ENCODE results near the gene NEB.

The NEB gene

GRCh38 chr2:151718247-151718646 lies 16.0 kb downstream of the NEB start:
- H3K9me3 ChIP-seq (ENCODE audit: insufficient read depth, low read depth, low read length): no peaks in the 10 kb centered on the region

GRCh38 chr2:151716721-151717120 lies 17.6 kb downstream of the NEB start:
- no peak overlapping the region for H3K9ac ChIP-seq (ENCODE audit: low read depth, low read length, poor library complexity, severe bottlenecking)
- no peaks in the 10 kb centered on the region for H3K4me1 ChIP-seq (ENCODE audit: insufficient read depth, low read length, poor library complexity, severe bottlenecking)
- no peak overlapping the region for H3K4me2 ChIP-seq (ENCODE audit: low read depth, low read length, poor library complexity, severe bottlenecking)
- no peak overlapping the region for H2AFZ ChIP-seq (ENCODE audit: low read length)
- H3F3A ChIP-seq (ENCODE audit: low read depth): no peaks in the 10 kb centered on the region
- H3K36me3 ChIP-seq (ENCODE audit: insufficient read depth, low read length): no peaks in the 10 kb centered on the region
- H3K9me2 ChIP-seq (replicated peaks; ENCODE audit: low read depth, low read length): 0 out of 2 replicates have a peak, but pooled peaks cover 4% of the 10 kb centered on the region
- H3K4me3 ChIP-seq (ENCODE audit: low read length, poor library complexity, severe bottlenecking): no peak overlapping the region
- H3K9me3 ChIP-seq (ENCODE audit: insufficient read depth, low read depth, low read length): no peaks in the 10 kb centered on the region
- TF ChIP-seq CTCF (conservative IDR thresholded peaks at IDR 0.05; ENCODE audit: low read length): no peak
- no peak for TF ChIP-seq EZH2phosphoT487 (IDR thresholded peaks at IDR 0.05; ENCODE audit: borderline replicate concordance)
- H4K20me1 ChIP-seq (ENCODE audit: insufficient read depth, low read length, poor library complexity, severe bottlenecking): no peaks in the 10 kb centered on the region
- no peaks in the 10 kb centered on the region for H3K27me3 ChIP-seq (ENCODE audit: insufficient read depth, low read length, poor library complexity, severe bottlenecking)
- no peaks in the 10 kb centered on the region for H3K79me2 ChIP-seq (ENCODE audit: insufficient read depth, low read length)

More at GRCh38 chr2:151718247-151718646, 16.0 kb downstream of the NEB start:
- Histone ChIP-seq H3K9me2 (replicated peaks; ENCODE audit: low read depth, low read length) (0 out of 2 replicates have a peak, but pooled peaks cover 4% of the 10 kb centered on the region), H3K4me2 (ENCODE audit: low read depth, low read length, poor library complexity, severe bottlenecking) (no peak overlapping the region), H3K9ac (ENCODE audit: low read depth, low read length, poor library complexity, severe bottlenecking) (no peak overlapping the region), H3K36me3 (ENCODE audit: insufficient read depth, low read length) (no peaks in the 10 kb centered on the region), H3K4me1 (ENCODE audit: insufficient read depth, low read length, poor library complexity, severe bottlenecking) (no peaks in the 10 kb centered on the region), H3F3A (ENCODE audit: low read depth) (no peaks in the 10 kb centered on the region), H3K27me3 (ENCODE audit: insufficient read depth, low read length, poor library complexity, severe bottlenecking) (no peaks in the 10 kb centered on the region), H4K20me1 (ENCODE audit: insufficient read depth, low read length, poor library complexity, severe bottlenecking) (no peaks in the 10 kb centered on the region), H2AFZ (ENCODE audit: low read length) (no peak overlapping the region), H3K4me3 (ENCODE audit: low read length, poor library complexity, severe bottlenecking) (no peak overlapping the region), H3K79me2 (ENCODE audit: insufficient read depth, low read length) (no peaks in the 10 kb centered on the region)
- TF ChIP-seq CTCF (conservative IDR thresholded peaks at IDR 0.05; ENCODE audit: low read length) (no peak), EZH2phosphoT487 (IDR thresholded peaks at IDR 0.05; ENCODE audit: borderline replicate concordance) (no peak)

GRCh38 chr2:151713291-151713903 lies 20.9 kb downstream of the NEB start:
- Histone ChIP-seq H3F3A (ENCODE audit: low read depth) (no peaks in the 10 kb centered on the region), H3K36me3 (ENCODE audit: insufficient read depth, low read length) (no peaks in the 10 kb centered on the region), H2AFZ (ENCODE audit: low read length) (no peak overlapping the region), H3K4me2 (ENCODE audit: low read depth, low read length, poor library complexity, severe bottlenecking) (no peak overlapping the region), H3K4me3 (ENCODE audit: low read length, poor library complexity, severe bottlenecking) (no peak overlapping the region), H4K20me1 (ENCODE audit: insufficient read depth, low read length, poor library complexity, severe bottlenecking) (no peaks in the 10 kb centered on the region), H3K27me3 (ENCODE audit: insufficient read depth, low read length, poor library complexity, severe bottlenecking) (no peaks in the 10 kb centered on the region), H3K9me3 (ENCODE audit: insufficient read depth, low read depth, low read length) (no peaks in the 10 kb centered on the region), H3K9ac (ENCODE audit: low read depth, low read length, poor library complexity, severe bottlenecking) (no peak overlapping the region), H3K4me1 (ENCODE audit: insufficient read depth, low read length, poor library complexity, severe bottlenecking) (no peaks in the 10 kb centered on the region), H3K9me2 (replicated peaks; ENCODE audit: low read depth, low read length) (0 out of 2 replicates have a peak, but pooled peaks cover 4% of the 10 kb centered on the region), H3K79me2 (ENCODE audit: insufficient read depth, low read length) (no peaks in the 10 kb centered on the region)
- TF ChIP-seq EZH2phosphoT487 (IDR thresholded peaks at IDR 0.05; ENCODE audit: borderline replicate concordance) (no peak), CTCF (conservative IDR thresholded peaks at IDR 0.05; ENCODE audit: low read length) (no peak)

Data from Loucy (cell line).